ENCODE measurements around the gene BAHCC1.

The BAHCC1 gene

GRCh38 chr17:81398832-81399411 lies 3.7 kb downstream of the BAHCC1 start:
- TF ChIP-seq CEBPB (IDR thresholded peaks at IDR 0.05) = no peak
- TF ChIP-seq CREB1 (IDR thresholded peaks at IDR 0.05; ENCODE audit: low read depth) = no peak
- TF ChIP-seq YY1 (IDR thresholded peaks at IDR 0.05; ENCODE audit: low read depth) = no peak
- TF ChIP-seq MAX (IDR thresholded peaks at IDR 0.05) = no peak
- TF ChIP-seq TAF1 (IDR thresholded peaks at IDR 0.05; ENCODE audit: low read depth) = no peak
- TF ChIP-seq TEAD4 (IDR thresholded peaks at IDR 0.05) = no peak
- TF ChIP-seq FOXM1 (IDR thresholded peaks at IDR 0.05; ENCODE audit: borderline replicate concordance, low read depth) = no peak
- TF ChIP-seq RAD21 (IDR thresholded peaks at IDR 0.05; ENCODE audit: low read depth) = no peak
- no peak for TF ChIP-seq ZBTB7A (IDR thresholded peaks at IDR 0.05; ENCODE audit: low read depth)
- no peak for TF ChIP-seq REST (IDR thresholded peaks at IDR 0.05; ENCODE audit: low read depth)
- TF ChIP-seq EP300 (IDR thresholded peaks at IDR 0.05; ENCODE audit: borderline replicate concordance) = no peak
- no peak for TF ChIP-seq EGR1 (IDR thresholded peaks at IDR 0.05)
- no peak for TF ChIP-seq NFIC (IDR thresholded peaks at IDR 0.05)
- no peak for TF ChIP-seq TCF12 (IDR thresholded peaks at IDR 0.05; ENCODE audit: low read depth)
- no peak for TF ChIP-seq USF1 (IDR thresholded peaks at IDR 0.05)

GRCh38 chr17:81399481-81400153 lies 4.4 kb downstream of the BAHCC1 start:
- TF ChIP-seq EP300 (IDR thresholded peaks at IDR 0.05; ENCODE audit: borderline replicate concordance) (no peak), USF1 (IDR thresholded peaks at IDR 0.05) (no peak), TAF1 (IDR thresholded peaks at IDR 0.05; ENCODE audit: low read depth) (no peak), RAD21 (IDR thresholded peaks at IDR 0.05; ENCODE audit: low read depth) (no peak), YY1 (IDR thresholded peaks at IDR 0.05; ENCODE audit: low read depth) (no peak), TCF12 (IDR thresholded peaks at IDR 0.05; ENCODE audit: low read depth) (no peak), CREB1 (IDR thresholded peaks at IDR 0.05; ENCODE audit: low read depth) (no peak), MAX (IDR thresholded peaks at IDR 0.05) (no peak), NFIC (IDR thresholded peaks at IDR 0.05) (no peak)

GRCh38 chr17:81400154-81400977 lies 5.1 kb downstream of the BAHCC1 start:
- no peak for TF ChIP-seq USF1 (IDR thresholded peaks at IDR 0.05)
- TF ChIP-seq RAD21 (IDR thresholded peaks at IDR 0.05; ENCODE audit: low read depth) = no peak
- no peak for TF ChIP-seq REST (IDR thresholded peaks at IDR 0.05; ENCODE audit: low read depth)
- no peak for TF ChIP-seq YY1 (IDR thresholded peaks at IDR 0.05; ENCODE audit: low read depth)
- TF ChIP-seq NFIC (IDR thresholded peaks at IDR 0.05) = no peak
- no peak for TF ChIP-seq FOXM1 (IDR thresholded peaks at IDR 0.05; ENCODE audit: borderline replicate concordance, low read depth)
- TF ChIP-seq ZBTB7A (IDR thresholded peaks at IDR 0.05; ENCODE audit: low read depth) = no peak
- TF ChIP-seq TAF1 (IDR thresholded peaks at IDR 0.05; ENCODE audit: low read depth) = no peak
- no peak for TF ChIP-seq CREB1 (IDR thresholded peaks at IDR 0.05; ENCODE audit: low read depth)
- TF ChIP-seq CEBPB (IDR thresholded peaks at IDR 0.05) = no peak
- no peak for TF ChIP-seq TEAD4 (IDR thresholded peaks at IDR 0.05)
- TF ChIP-seq TCF12 (IDR thresholded peaks at IDR 0.05; ENCODE audit: low read depth) = no peak

- TF ChIP-seq TEAD4 (IDR thresholded peaks at IDR 0.05) (no peak), EGR1 (IDR thresholded peaks at IDR 0.05) (no peak), FOXM1 (IDR thresholded peaks at IDR 0.05; ENCODE audit: borderline replicate concordance, low read depth) (no peak), MAX (IDR thresholded peaks at IDR 0.05) (no peak), RAD21 (IDR thresholded peaks at IDR 0.05; ENCODE audit: low read depth) (no peak), TCF12 (IDR thresholded peaks at IDR 0.05; ENCODE audit: low read depth) (no peak), CREB1 (IDR thresholded peaks at IDR 0.05; ENCODE audit: low read depth) (no peak), USF1 (IDR thresholded peaks at IDR 0.05) (no peak), CEBPB (IDR thresholded peaks at IDR 0.05) (no peak), REST (IDR thresholded peaks at IDR 0.05; ENCODE audit: low read depth) (no peak), NFIC (IDR thresholded peaks at IDR 0.05) (no peak), ZBTB7A (IDR thresholded peaks at IDR 0.05; ENCODE audit: low read depth) (no peak), YY1 (IDR thresholded peaks at IDR 0.05; ENCODE audit: low read depth) (no peak)
These were observed 5.9 kb downstream of the BAHCC1 start for GRCh38 chr17:81400996-81401722.
